CD4-positive, alpha-beta memory T cell (primary cell): ENCODE data around the gene DIPK1B. TPM values are rescaled to one million over a fixed set of nuclear protein-coding genes. Genes with fewer than 3 reads are reported as not detected.
"Not testable (repeated sequence)": the region's sequence is repeated elsewhere in the genome, so short reads cannot be mapped to it uniquely, and the experiment has no call there.

Experiments
- CTCF ChIA-PET: fragments of 350-600 bp; sonication (Branson Sonifier 250); formaldehyde crosslinking; loops from one replicate; lab custom pipeline; 2021; ENCODE audit warnings: inconsistent platforms; ENCODE audit not compliant: partially characterized antibody; lab: Charles Lee
- POLR2A ChIA-PET: fragments of 350-600 bp; sonication (Branson Sonifier 250); formaldehyde crosslinking; loops from one replicate; lab custom pipeline; 2021; ENCODE audit not compliant: partially characterized antibody; lab: Charles Lee
- DNase-seq, 5 donors: peaks; one replicate each; pipeline versions ENCODE4 v3.0.0 to v3.0.0-alpha.2; 2020 to 2022; ENCODE audit warnings: mixed read lengths in 1 of 5
- H3K27ac ChIP-seq: one replicate; pipeline ENCODE4 v1.7.0; 2013; ENCODE audit warnings: low read depth, low read length
- H3K27me3 ChIP-seq: 2 replicates; pipeline ENCODE4 v1.7.0; 2013; ENCODE audit warnings: mild to moderate bottlenecking, low read length, moderate library complexity; ENCODE audit not compliant: insufficient read depth
- H3K36me3 ChIP-seq: 2 replicates; pipeline ENCODE4 v1.7.0; 2013; ENCODE audit warnings: mild to moderate bottlenecking, low read length, moderate library complexity; ENCODE audit not compliant: insufficient read depth
- H3K4me1 ChIP-seq: 2 replicates; pipeline ENCODE4 v1.7.0; 2013; ENCODE audit warnings: mild to moderate bottlenecking, low read length, moderate library complexity; ENCODE audit not compliant: insufficient read depth
- H3K4me3 ChIP-seq, 2 donors: one replicate each; pipeline ENCODE4 v1.7.0; 2013; ENCODE audit warnings: low read length in 2 of 2, mild to moderate bottlenecking in 1 of 2
- H3K9me3 ChIP-seq, 2 donors: one replicate each; pipeline ENCODE4 v1.7.0; 2013; ENCODE audit warnings: low read length in 2 of 2, control low read depth in 1 of 2; ENCODE audit not compliant: control insufficient read depth in 1 of 2
- H3K27ac Mint-ChIP-seq, 7 donors: one replicate each; pipeline ENCODE4 v1.8.0; 2020 to 2021; ENCODE audit warnings: mixed read lengths in 7 of 7, mild to moderate bottlenecking in 6 of 7, inconsistent platforms in 3 of 7, moderate library complexity in 3 of 7
- H3K27me3 Mint-ChIP-seq, 2 donors: one replicate each; pipeline ENCODE4 v1.8.0; 2020 to 2021; ENCODE audit warnings: mixed read lengths in 2 of 2
- H3K36me3 Mint-ChIP-seq, 2 donors: one replicate each; pipeline ENCODE4 v1.8.0; 2020 to 2021; ENCODE audit warnings: mixed read lengths in 2 of 2, inconsistent platforms in 1 of 2, mild to moderate bottlenecking in 1 of 2
- H3K4me1 Mint-ChIP-seq, 4 donors: one replicate each; pipeline ENCODE4 v1.8.0; 2020 to 2021; ENCODE audit warnings: mixed read lengths in 4 of 4, mild to moderate bottlenecking in 1 of 4
- H3K4me3 Mint-ChIP-seq, 8 donors: one replicate each; pipeline ENCODE4 v1.8.0; 2020 to 2021; ENCODE audit warnings: mixed read lengths in 8 of 8, mild to moderate bottlenecking in 7 of 8, moderate library complexity in 6 of 8, inconsistent platforms in 3 of 8
- H3K9me3 Mint-ChIP-seq, 8 donors: one replicate each; pipeline ENCODE4 v1.8.0; 2020 to 2021; ENCODE audit warnings: mixed read lengths in 8 of 8, mild to moderate bottlenecking in 5 of 8, inconsistent platforms in 3 of 8, moderate library complexity in 1 of 8
- intact Hi-C: fragments of 100-400 bp; cut with micrococcal nuclease; formaldehyde crosslinking; loops from one replicate; pipeline ENCODE4 v1.15.1; 2023
- polyA plus RNA-seq, 2 donors: library from polyadenylated mRNA; unstranded; fragments of 300-500 nt; fragmentation: Illumina TruSeq; gene quantifications; one replicate each; pipeline ENCODE4 v1.2.3, GENCODE V29; 2021
- total RNA-seq, 2 experiments: library from RNA; stranded (reverse); gene quantifications; one replicate each; pipeline ENCODE4 v1.2.3, GENCODE V29; 2021

DIPK1B gene
- total and polyA plus RNA-seq, 4 experiments from 2014 or later, result not detected

DNA sequence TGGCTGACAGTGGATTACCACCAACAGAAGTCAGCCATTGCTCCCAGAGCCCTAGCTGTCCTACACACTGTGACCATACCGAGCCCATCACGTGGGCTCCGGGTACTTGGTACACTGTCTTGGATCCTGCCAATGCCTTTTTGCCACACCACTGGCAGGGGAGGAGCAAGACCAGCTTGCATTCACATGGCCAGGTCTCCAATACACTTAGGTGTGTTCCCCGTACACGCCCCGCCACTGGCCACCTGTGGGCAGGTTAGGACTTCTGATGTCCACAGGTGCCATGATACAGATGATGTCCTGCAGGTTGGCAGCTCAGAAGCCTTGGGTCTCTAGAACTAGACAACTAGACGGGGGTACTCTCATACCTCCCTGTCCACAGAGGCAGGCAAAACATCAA lies 5.4 kb upstream of the DIPK1B start:
- Histone ChIP-seq H3K27me3 (no peaks in the 10 kb centered on the region), H3K36me3 (no peaks in the 10 kb centered on the region), H3K4me3 (no peak overlapping the region), H3K4me1 (peaks cover 4% of the 10 kb centered on the region), H3K9me3 (no peaks in the 10 kb centered on the region), H3K27ac (no peak overlapping the region)
- intact Hi-C loops, result no loop called here
- no peak overlapping the region for H3K27ac Mint-ChIP-seq
- POLR2A ChIA-PET, result no interaction called here
- H3K4me3 Mint-ChIP-seq, result no peak overlapping the region
- H3K4me1 Mint-ChIP-seq, result peaks cover 0 to 5% (median 2%) of the 10 kb centered on the region in 4 donors
- DNase-seq, result no peak
- H3K36me3 Mint-ChIP-seq, result no peaks in the 10 kb centered on the region
- H3K9me3 Mint-ChIP-seq, result no peaks in the 10 kb centered on the region
- H3K27me3 Mint-ChIP-seq, result peaks cover 10 to 12% of the 10 kb centered on the region in 2 donors
- CTCF ChIA-PET, result no interaction called here

DNA sequence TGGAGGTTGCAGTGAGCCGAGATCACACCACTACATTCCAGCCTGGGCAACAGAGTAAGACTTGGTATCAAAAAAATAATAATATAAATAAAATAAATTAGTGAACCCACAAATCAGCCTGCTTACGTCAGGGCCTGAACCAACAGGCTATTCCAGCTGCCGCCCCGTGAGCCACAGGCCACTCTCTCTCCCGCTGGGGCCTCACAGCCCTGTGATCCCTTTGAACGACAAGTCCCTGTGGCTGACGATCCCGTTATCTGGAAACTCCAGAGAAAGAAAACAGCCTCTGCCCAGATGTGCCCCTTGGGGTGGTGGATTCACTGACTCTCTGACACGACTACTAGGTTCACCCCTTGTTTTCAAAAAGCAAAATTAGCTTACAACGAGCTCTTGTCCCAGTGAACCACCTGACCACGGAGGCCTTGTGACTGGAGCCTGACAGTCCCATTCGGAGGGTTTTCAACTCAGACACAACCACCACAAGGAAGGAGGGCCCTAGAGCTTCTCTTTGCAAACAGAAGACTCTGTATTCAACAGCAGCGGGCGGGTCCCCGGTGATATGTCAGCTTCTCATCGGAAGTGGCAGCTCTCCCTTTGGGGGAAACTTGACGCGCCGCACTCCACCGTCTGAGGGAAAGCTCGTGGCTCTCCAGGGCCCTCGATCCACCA lies 4.4 kb upstream of the DIPK1B start:
- peaks cover 0 to 5% (median 2%) of the 10 kb centered on the region in 4 donors for H3K4me1 Mint-ChIP-seq
- no peaks in the 10 kb centered on the region for H3K36me3 ChIP-seq
- no peaks in the 10 kb centered on the region for H3K27me3 ChIP-seq
- peaks cover 10 to 12% of the 10 kb centered on the region in 2 donors for H3K27me3 Mint-ChIP-seq
- DNase-seq, result no peak
- H3K27ac ChIP-seq, result no peak overlapping the region
- no peak overlapping the region for H3K4me3 ChIP-seq
- no peaks in the 10 kb centered on the region for H3K9me3 Mint-ChIP-seq
- peaks cover 4% of the 10 kb centered on the region for H3K4me1 ChIP-seq
- POLR2A ChIA-PET, result interaction anchor here (1.4 kb wide), 1 partner anchor 20 kb away, joined by 3 read pairs; no protein-coding TSS in a partner anchor
- H3K4me3 Mint-ChIP-seq, result no peak overlapping the region
- no peak overlapping the region for H3K27ac Mint-ChIP-seq
- CTCF ChIA-PET, result no interaction called here
- no peaks in the 10 kb centered on the region for H3K36me3 Mint-ChIP-seq
- H3K9me3 ChIP-seq, result no peaks in the 10 kb centered on the region
- intact Hi-C loops, result no loop called here

DNA sequence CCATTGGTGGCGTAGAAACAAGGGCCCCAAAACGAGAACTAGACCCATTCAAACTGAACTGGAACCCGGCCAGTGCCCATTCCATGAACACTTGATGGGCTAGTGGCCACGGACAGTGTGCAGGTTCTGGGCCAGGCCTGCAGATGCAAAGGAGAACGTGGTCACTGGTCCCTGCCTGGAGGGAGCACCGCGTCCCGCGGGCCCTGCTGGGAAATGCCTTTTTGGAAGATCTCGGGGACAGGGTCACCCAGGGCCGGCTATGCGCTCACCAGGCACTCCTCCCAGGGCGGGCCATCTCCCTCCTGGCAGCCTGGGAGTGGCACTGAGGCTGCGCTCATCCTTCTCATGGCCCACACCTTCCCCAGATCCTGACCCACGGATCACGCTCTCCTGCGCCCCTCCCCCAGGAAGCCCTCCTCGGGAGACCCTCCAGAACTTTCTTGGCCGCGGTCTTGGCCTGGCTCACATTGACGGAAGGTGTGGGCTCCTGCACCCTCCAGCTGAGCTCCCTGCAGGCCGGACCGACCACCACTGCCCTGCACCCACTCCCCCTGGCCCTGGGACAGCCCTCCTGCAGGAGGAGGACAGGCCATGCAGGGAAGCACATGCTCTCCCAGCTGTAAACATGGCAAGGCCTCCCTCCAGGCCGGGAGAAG lies 2.8 kb upstream of the DIPK1B start:
- Histone ChIP-seq H3K9me3 (no peaks in the 10 kb centered on the region), H3K4me3 (no peak overlapping the region), H3K4me1 (peaks cover 4% of the 10 kb centered on the region), H3K27ac (no peak overlapping the region), H3K36me3 (no peaks in the 10 kb centered on the region), H3K27me3 (peaks cover 8% of the 10 kb centered on the region)
- no peak overlapping the region for H3K27ac Mint-ChIP-seq
- intact Hi-C loops, result no loop called here
- H3K27me3 Mint-ChIP-seq, result peaks cover 12 to 15% of the 10 kb centered on the region in 2 donors
- ChIA-PET CTCF (no interaction called here), POLR2A (no interaction called here)
- H3K4me1 Mint-ChIP-seq, result peaks cover 0 to 5% (median 2%) of the 10 kb centered on the region in 4 donors
- H3K4me3 Mint-ChIP-seq, result no peak overlapping the region
- no peaks in the 10 kb centered on the region for H3K36me3 Mint-ChIP-seq
- no peaks in the 10 kb centered on the region for H3K9me3 Mint-ChIP-seq
- no peak for DNase-seq

DNA sequence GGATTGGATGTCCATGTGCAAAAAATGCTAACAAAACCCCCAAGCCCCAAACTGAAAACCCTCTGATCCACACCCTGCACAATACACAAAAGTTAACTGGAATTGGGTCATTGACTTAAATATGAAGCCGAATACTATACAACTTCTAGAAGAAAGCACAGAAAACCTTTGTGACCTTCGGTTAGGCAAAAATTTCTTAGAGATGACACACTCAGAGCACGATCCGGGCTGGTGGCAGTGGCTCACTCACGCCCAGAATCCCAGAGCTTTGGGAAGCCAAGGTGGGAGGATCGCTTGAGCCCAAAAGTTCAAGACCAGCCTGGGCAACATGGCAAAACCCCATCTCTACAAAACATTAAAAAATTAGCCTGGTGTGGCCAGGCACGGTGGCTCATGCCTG lies 1.8 kb upstream of the DIPK1B start:
- Histone ChIP-seq H3K27me3 (peaks cover 8% of the 10 kb centered on the region), H3K4me3 (no peak overlapping the region), H3K9me3 (no peaks in the 10 kb centered on the region), H3K36me3 (no peaks in the 10 kb centered on the region), H3K27ac (no peak overlapping the region), H3K4me1 (peaks cover 4% of the 10 kb centered on the region)
- H3K4me1 Mint-ChIP-seq, result peaks cover 0 to 5% (median 2%) of the 10 kb centered on the region in 4 donors
- H3K9me3 Mint-ChIP-seq, result no peaks in the 10 kb centered on the region
- no peaks in the 10 kb centered on the region for H3K36me3 Mint-ChIP-seq
- peak overlapping the region in 1 of 8 donors; percentile 74 for H3K4me3 Mint-ChIP-seq
- intact Hi-C loops, result no loop called here
- DNase-seq, result no peak
- H3K27me3 Mint-ChIP-seq, result peaks cover 12 to 15% of the 10 kb centered on the region in 2 donors
- CTCF ChIA-PET, result no interaction called here
- POLR2A ChIA-PET, result no interaction called here
- no peak overlapping the region for H3K27ac Mint-ChIP-seq

DNA sequence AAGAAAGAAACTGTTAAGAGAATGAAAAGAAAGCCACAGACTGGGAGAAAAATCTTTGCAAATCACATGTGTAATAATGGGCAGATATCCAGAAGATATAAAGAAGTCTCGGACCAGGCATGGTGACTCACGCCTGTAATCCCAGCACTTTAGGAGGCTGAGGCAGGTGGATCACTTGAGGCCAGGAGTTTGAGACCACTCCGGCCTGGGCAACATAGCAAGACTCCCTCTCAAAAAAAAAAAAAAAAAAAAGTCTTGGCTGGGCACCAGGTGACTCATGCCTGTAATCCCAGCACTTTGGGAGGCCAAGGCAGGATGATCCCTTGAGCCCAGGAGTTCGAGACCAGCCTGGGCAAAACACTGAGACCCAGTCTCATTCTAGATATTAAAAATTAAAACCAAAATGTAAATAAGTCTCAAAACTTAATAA lies 1.1 kb upstream of the DIPK1B start:
- Mint-ChIP-seq H3K4me3 (peak overlapping the region in 7 of 8 donors; percentile 35 to 76 (median 63)), H3K27me3 (peaks cover 9 to 18% of the 10 kb centered on the region in 2 donors), H3K27ac (peak overlapping the region in 1 of 7 donors; percentile 51)
- H3K36me3 Mint-ChIP-seq, H3K4me1 ChIP-seq, H3K36me3 ChIP-seq, H3K4me3 ChIP-seq, H3K9me3 ChIP-seq, H3K27ac ChIP-seq, H3K9me3 Mint-ChIP-seq, DNase-seq, CTCF ChIA-PET, H3K27me3 ChIP-seq, H3K4me1 Mint-ChIP-seq, intact Hi-C loops: not testable (repeated sequence)
- POLR2A ChIA-PET, result interaction anchor here (4.8 kb wide), 1 partner anchor 17 kb away, joined by 25 read pairs; no protein-coding TSS in a partner anchor

DNA sequence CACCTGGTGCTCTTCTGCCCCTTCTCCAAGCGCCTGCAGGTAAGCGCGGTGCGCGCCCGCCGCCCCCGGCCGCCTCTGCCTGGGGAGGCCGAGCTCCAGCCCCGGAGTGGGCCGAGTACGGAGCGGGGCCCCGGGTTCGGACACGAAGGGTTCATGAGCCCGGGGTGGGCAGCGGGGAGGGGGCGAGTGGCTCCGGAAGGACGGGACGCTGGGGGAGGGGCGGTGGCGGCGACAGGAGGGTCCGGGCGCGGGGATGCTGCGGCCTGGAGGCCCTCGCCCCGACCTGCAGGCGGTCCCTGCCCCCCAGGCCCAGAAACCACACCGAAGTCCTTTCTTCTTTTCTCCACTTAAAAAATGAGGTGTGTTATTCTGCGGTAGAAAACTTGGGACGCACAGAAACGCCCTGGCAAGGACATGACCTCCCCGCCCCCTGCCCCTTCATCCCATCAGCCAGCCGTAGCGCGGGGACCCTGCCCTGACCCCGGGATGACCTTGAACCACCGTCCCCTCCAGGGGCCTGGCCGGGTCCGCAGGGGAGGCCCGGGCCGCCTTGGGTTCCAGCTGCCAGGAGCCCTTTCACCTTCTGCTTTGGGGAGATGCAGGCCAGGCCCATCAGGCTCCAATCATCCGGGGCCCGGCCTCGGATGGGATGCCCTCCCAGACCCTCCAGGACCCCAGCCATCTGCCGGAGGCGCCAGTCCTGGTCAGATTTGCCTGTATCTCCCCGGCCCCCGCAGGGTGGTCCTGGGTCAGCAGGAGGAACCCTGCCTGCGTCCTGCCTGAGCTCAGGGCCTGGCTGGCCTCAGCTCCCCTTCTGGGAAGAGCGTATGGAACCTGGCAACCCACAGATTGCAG lies 545 bp downstream of the DIPK1B start:
- ChIA-PET POLR2A (interaction anchor here (4.8 kb wide), 1 partner anchor 15 kb away, joined by 25 read pairs; no protein-coding TSS in a partner anchor), CTCF (no interaction called here)
- Mint-ChIP-seq H3K27ac (no peak overlapping the region), H3K27me3 (peaks cover 9 to 18% of the 10 kb centered on the region in 2 donors), H3K9me3 (no peaks in the 10 kb centered on the region), H3K36me3 (no peaks in the 10 kb centered on the region), H3K4me1 (peaks cover 0 to 5% (median 2%) of the 10 kb centered on the region in 4 donors), H3K4me3 (peak overlapping the region in 2 of 8 donors; percentile 21 to 48)
- no peak for DNase-seq
- no peak overlapping the region for H3K4me3 ChIP-seq
- no peak overlapping the region for H3K27ac ChIP-seq
- no peaks in the 10 kb centered on the region for H3K9me3 ChIP-seq
- no peaks in the 10 kb centered on the region for H3K36me3 ChIP-seq
- H3K4me1 ChIP-seq, result peaks cover 4% of the 10 kb centered on the region
- H3K27me3 ChIP-seq, result peaks cover 8% of the 10 kb centered on the region
- intact Hi-C loops, result no loop called here

DNA sequence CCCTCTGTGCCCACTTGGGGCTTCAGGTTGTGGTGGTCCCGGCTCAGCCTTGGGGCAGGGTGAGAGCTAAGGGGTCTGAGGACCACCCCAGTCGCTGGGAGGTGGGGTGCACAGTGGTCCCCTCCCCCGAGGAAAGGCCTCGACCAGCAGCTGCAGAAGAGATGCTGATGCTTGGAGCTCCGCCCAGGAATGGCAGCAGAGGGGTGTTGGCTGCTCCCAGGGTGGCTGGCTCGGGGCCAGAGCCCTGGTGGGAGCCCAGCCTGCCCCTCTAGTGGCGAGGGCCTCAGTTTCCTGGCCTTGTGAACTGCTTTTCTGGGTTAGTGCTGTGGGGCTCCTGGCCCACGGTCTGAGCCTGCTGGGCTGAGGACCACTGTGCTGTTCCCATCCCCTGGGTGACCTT lies 1.2 kb downstream of the DIPK1B start:
- no peak overlapping the region for H3K27ac Mint-ChIP-seq
- ChIA-PET POLR2A (interaction anchor here (1.2 to 4.8 kb wide), 2 partner anchors 12 to 15 kb away, joined by 3 to 25 read pairs; no protein-coding TSS in a partner anchor), CTCF (no interaction called here)
- no peak overlapping the region for H3K4me3 Mint-ChIP-seq
- peaks cover 0 to 5% (median 2%) of the 10 kb centered on the region in 4 donors for H3K4me1 Mint-ChIP-seq
- no peak for DNase-seq
- no peak overlapping the region for H3K27ac ChIP-seq
- H3K27me3 Mint-ChIP-seq, result peaks cover 9 to 18% of the 10 kb centered on the region in 2 donors
- H3K36me3 ChIP-seq, result no peaks in the 10 kb centered on the region
- no peaks in the 10 kb centered on the region for H3K9me3 Mint-ChIP-seq
- intact Hi-C loops, result no loop called here
- H3K27me3 ChIP-seq, result peaks cover 8% of the 10 kb centered on the region
- H3K36me3 Mint-ChIP-seq, result no peaks in the 10 kb centered on the region
- H3K4me3 ChIP-seq, result no peak overlapping the region
- no peaks in the 10 kb centered on the region for H3K9me3 ChIP-seq
- peaks cover 4% of the 10 kb centered on the region for H3K4me1 ChIP-seq
